ENCODE results near the gene CPN2.

- TF ChIP-seq REST (IDR thresholded peaks at IDR 0.05; ENCODE audit: insufficient read depth in 1 of 2, low read depth in 2 of 2, low read length in 1 of 2) (no peak), CTCF (IDR thresholded peaks at IDR 0.05) (no peak), POLR2AphosphoS5 (IDR thresholded peaks at IDR 0.05; ENCODE audit: low read depth, low read length) (no peak), TCF7L2 (IDR thresholded peaks at IDR 0.05; ENCODE audit: low read depth, low read length) (no peak), SIN3A (IDR thresholded peaks at IDR 0.05; ENCODE audit: borderline replicate concordance, insufficient read depth, low read depth, low read length) (no peak)
Observed at GRCh38 chr3:194387926-194388418, 36.8 kb upstream of the CPN2 start.

Measured in Panc1 (cell line).